ENCODE measurements around the gene LRRC27. TPM values are rescaled to one million over a fixed set of nuclear protein-coding genes. Genes with fewer than 3 reads are reported as not detected.

The LRRC27 gene
- total and polyA plus RNA-seq, 2 of the 4 experiments (the other 2 are of a cell fraction): 3.8 to 5.3 TPM

DNA sequence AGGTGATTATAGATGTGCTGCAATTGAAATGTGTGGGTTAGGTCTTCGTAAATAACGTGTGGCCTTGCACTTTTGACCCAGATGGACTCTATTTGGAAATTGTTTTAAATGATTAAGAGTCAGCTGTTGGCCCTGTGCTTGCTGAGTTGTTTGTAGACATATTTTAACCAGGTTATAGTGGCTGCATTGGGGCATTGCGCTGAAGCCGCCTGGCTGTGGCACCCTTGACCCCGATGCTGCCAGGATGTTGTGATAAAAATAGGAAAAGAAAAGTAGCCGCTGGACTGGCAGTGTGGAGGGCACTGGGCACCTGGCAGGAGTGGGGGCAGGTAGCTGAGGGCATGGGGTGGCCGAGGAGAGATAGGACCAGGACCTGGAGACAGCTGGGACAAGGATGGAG is 13.4 kb downstream of the LRRC27 start:
- Histone ChIP-seq H2BK120ac (ENCODE audit: low read depth, low read length) (no peak overlapping the region), H3K27me3 (ENCODE audit: control insufficient read depth, insufficient read depth, low read length) (no peaks in the 10 kb centered on the region), H3K9ac (ENCODE audit: low read depth, low read length) (no peak overlapping the region), H3K23ac (ENCODE audit: low read depth, low read length) (no peak overlapping the region), H3K4me3 (ENCODE audit: insufficient read depth, low read depth, low read length) (no peak overlapping the region), H2BK15ac (ENCODE audit: low read depth, low read length) (no peak overlapping the region), H4K8ac (ENCODE audit: low read depth in 2 of 2, low read length in 2 of 2) (no peak overlapping the region), H3K27ac (ENCODE audit: insufficient read depth, low read length) (no peak overlapping the region), H4K5ac (ENCODE audit: low read depth, low read length) (no peak overlapping the region), H2AK5ac (ENCODE audit: low read depth, low read length) (no peak overlapping the region), H4K20me1 (ENCODE audit: insufficient read depth, low read length) (no peaks in the 10 kb centered on the region), H3K4ac (ENCODE audit: low read depth, low read length) (no peak overlapping the region), H4K91ac (ENCODE audit: insufficient read depth, low read depth, low read length) (no peak overlapping the region), H3K36me3 (ENCODE audit: control insufficient read depth, insufficient read depth, low read length) (peaks cover 18% of the 10 kb centered on the region), H3K9me1 (ENCODE audit: insufficient read depth, low read length) (no peaks in the 10 kb centered on the region), H3K79me1 (ENCODE audit: low read depth in 1 of 2, low read length in 2 of 2) (no peaks in the 10 kb centered on the region), H2BK5ac (ENCODE audit: low read depth, low read length, poor library complexity, severe bottlenecking) (no peak overlapping the region), H3K4me2 (ENCODE audit: low read depth, low read length) (no peak overlapping the region), H3K9me3 (ENCODE audit: control insufficient read depth, insufficient read depth, low read length) (no peaks in the 10 kb centered on the region), H2BK20ac (ENCODE audit: low read depth, low read length) (no peak overlapping the region), H2AFZ (replicated peaks; ENCODE audit: low read length, poor library complexity) (no peak overlapping the region), H3K18ac (ENCODE audit: low read depth, low read length) (no peak overlapping the region), H3K14ac (replicated peaks; ENCODE audit: low read depth, low read length) (no peak overlapping the region), H3K56ac (ENCODE audit: extremely low read depth, insufficient read depth, low read length) (no peak overlapping the region), H3K4me1 (ENCODE audit: control insufficient read depth, insufficient read depth, low read length) (no peaks in the 10 kb centered on the region), H2AK9ac (replicated peaks; ENCODE audit: low read depth, low read length, poor library complexity) (no peak overlapping the region)
- in situ Hi-C loops (cut with MboI; ENCODE audit: low sequenced_read_pairs) (loop anchor here (5.0 kb wide), 1 partner anchor 123 kb away; no protein-coding TSS in a partner anchor), intact Hi-C loops (cut with micrococcal nuclease) (no loop called here), dilution Hi-C loops (cut with HindIII; ENCODE audit: low sequenced_read_pairs, unreplicated experiment) (loop anchor here (25.0 kb wide), 1 partner anchor 108 kb away; no protein-coding TSS in a partner anchor)
- TF ChIP-seq FOS (IDR thresholded peaks at IDR 0.05; ENCODE audit: low read depth, low read length): no peak
- TF ChIP-seq MXI1 (IDR thresholded peaks at IDR 0.05; ENCODE audit: borderline replicate concordance, low read depth, low read length): no peak
- TF ChIP-seq CHD1 (IDR thresholded peaks at IDR 0.05; ENCODE audit: low read depth, low read length): no peak
- no peak for TF ChIP-seq RFX5 (IDR thresholded peaks at IDR 0.05; ENCODE audit: low read depth, low read length)
- TF ChIP-seq BHLHE40 (IDR thresholded peaks at IDR 0.05; ENCODE audit: low read depth, low read length): no peak
- no peak for TF ChIP-seq RCOR1 (IDR thresholded peaks at IDR 0.05; ENCODE audit: insufficient replicate concordance, low read length)
- no peak for TF ChIP-seq POLR2A (IDR thresholded peaks at IDR 0.05; ENCODE audit: low read depth, low read length)
- TF ChIP-seq, protein P1, sequence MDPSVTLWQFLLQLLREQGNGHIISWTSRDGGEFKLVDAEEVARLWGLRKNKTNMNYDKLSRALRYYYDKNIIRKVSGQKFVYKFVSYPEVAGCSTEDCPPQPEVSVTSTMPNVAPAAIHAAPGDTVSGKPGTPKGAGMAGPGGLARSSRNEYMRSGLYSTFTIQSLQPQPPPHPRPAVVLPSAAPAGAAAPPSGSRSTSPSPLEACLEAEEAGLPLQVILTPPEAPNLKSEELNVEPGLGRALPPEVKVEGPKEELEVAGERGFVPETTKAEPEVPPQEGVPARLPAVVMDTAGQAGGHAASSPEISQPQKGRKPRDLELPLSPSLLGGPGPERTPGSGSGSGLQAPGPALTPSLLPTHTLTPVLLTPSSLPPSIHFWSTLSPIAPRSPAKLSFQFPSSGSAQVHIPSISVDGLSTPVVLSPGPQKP (IDR thresholded peaks at IDR 0.05; ENCODE audit: borderline replicate concordance, low read depth, low read length): no peak
- no peak for TF ChIP-seq CEBPB (IDR thresholded peaks at IDR 0.05; ENCODE audit: low read depth, low read length)
- TF ChIP-seq SMC3 (IDR thresholded peaks at IDR 0.05; ENCODE audit: low read depth, low read length): no peak
- TF ChIP-seq, protein P2, sequence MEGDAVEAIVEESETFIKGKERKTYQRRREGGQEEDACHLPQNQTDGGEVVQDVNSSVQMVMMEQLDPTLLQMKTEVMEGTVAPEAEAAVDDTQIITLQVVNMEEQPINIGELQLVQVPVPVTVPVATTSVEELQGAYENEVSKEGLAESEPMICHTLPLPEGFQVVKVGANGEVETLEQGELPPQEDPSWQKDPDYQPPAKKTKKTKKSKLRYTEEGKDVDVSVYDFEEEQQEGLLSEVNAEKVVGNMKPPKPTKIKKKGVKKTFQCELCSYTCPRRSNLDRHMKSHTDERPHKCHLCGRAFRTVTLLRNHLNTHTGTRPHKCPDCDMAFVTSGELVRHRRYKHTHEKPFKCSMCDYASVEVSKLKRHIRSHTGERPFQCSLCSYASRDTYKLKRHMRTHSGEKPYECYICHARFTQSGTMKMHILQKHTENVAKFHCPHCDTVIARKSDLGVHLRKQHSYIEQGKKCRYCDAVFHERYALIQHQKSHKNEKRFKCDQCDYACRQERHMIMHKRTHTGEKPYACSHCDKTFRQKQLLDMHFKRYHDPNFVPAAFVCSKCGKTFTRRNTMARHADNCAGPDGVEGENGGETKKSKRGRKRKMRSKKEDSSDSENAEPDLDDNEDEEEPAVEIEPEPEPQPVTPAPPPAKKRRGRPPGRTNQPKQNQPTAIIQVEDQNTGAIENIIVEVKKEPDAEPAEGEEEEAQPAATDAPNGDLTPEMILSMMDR (conservative IDR thresholded peaks at IDR 0.05; ENCODE audit: low read depth, low read length): no peak
- TF ChIP-seq, protein P3, sequence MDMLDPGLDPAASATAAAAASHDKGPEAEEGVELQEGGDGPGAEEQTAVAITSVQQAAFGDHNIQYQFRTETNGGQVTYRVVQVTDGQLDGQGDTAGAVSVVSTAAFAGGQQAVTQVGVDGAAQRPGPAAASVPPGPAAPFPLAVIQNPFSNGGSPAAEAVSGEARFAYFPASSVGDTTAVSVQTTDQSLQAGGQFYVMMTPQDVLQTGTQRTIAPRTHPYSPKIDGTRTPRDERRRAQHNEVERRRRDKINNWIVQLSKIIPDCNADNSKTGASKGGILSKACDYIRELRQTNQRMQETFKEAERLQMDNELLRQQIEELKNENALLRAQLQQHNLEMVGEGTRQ (IDR thresholded peaks at IDR 0.05; ENCODE audit: low read depth, low read length): no peak
- no peak for TF ChIP-seq NFE2L2 (IDR thresholded peaks at IDR 0.05; ENCODE audit: low read depth, low read length)
- no peak for TF ChIP-seq RAD21 (IDR thresholded peaks at IDR 0.05; ENCODE audit: low read length)
- TF ChIP-seq MAZ (IDR thresholded peaks at IDR 0.05; ENCODE audit: borderline replicate concordance, low read depth, low read length): no peak
- TF ChIP-seq MAFK (IDR thresholded peaks at IDR 0.05; ENCODE audit: low read depth, low read length): no peak
- ATAC-seq (ENCODE audit: low read depth): no peak
- POLR2A ChIA-PET (ENCODE audit: unreplicated experiment): no interaction called here
- CTCF ChIA-PET: interaction anchor here (0.7 kb wide), 1 partner anchor 1028 kb away, joined by 3 read pairs; the partner anchor contains the start of gene ECHS1
- WGBS, 2 experiments (ENCODE audit: extremely low coverage in 2 of 2, insufficient read length in 1 of 2): 69% methylated on average over 3 of the region's 7 CpGs; no CpG with 5 or more reads in 1 of the 2 experiments
- BruUV-seq (replicated peaks): no TSS peak
- no peak for DNase-seq
